DND-41 (cell line): ENCODE data around the gene GPR32.
"Not testable (repeated sequence)": the region's sequence is repeated elsewhere in the genome, so short reads cannot be mapped to it uniquely, and the experiment has no call there.

ENCODE experiments used
- CTCF ChIP-seq: IDR thresholded peaks from 2 replicates; pipeline ENCODE4 v1.5.1; 2012; ENCODE audit warnings: borderline replicate concordance, low read length, moderate library complexity, mild to moderate bottlenecking; ENCODE audit not compliant: poor library complexity, severe bottlenecking; ENCODE audit errors: extremely low read depth
- EZH2 ChIP-seq: IDR thresholded peaks from 3 replicates; pipeline ENCODE4 v1.6.1; 2012; ENCODE audit warnings: borderline replicate concordance, low read depth, mild to moderate bottlenecking, moderate library complexity, low read length, inconsistent platforms; ENCODE audit not compliant: severe bottlenecking

- not testable (repeated sequence) for TF ChIP-seq CTCF, EZH2
Observed at GRCh38 chr19:50811622-50812238, 41.5 kb downstream of the GPR32 start.
